Mammary epithelial cell (primary cell): Measurements from ENCODE around the gene CAPRIN2.

Source experiments
- CTCF ChIP-seq, 2 donors: IDR thresholded peaks in 1 of 2; conservative IDR thresholded peaks in 1 of 2; 2 replicates each; pipeline ENCODE4 v1.5.1; 2011 to 2012; ENCODE audit warnings: inconsistent platforms in 2 of 2, low read length in 2 of 2, mild to moderate bottlenecking in 2 of 2, control low read depth in 1 of 2, low read depth in 1 of 2; ENCODE audit not compliant: insufficient read depth in 1 of 2; ENCODE audit errors: extremely low read depth in 1 of 2
- EZH2 ChIP-seq: IDR thresholded peaks from 2 replicates; pipeline ENCODE4 v1.6.1; 2012; ENCODE audit warnings: low read length, inconsistent platforms, borderline replicate concordance

- TF ChIP-seq CTCF (conservative IDR thresholded peaks at IDR 0.05 in 1 of 2, IDR thresholded peaks at IDR 0.05 in 1 of 2; ENCODE audit: extremely low read depth in 1 of 2, insufficient read depth in 1 of 2, low read depth in 1 of 2, low read length in 2 of 2) (no peak), EZH2 (no peak)
Observed at GRCh38 chr12:30779178-30779577, 24.4 kb upstream of the CAPRIN2 start.
